OCI-LY3 (cell line): ENCODE data around the gene DRG2.

Experiments
- H2AFZ ChIP-seq: fragments of 200-600, 300-600 bp; shearing (Covaris generic); 2 replicates; pipeline ENCODE4 v1.6.0; 2014; ENCODE audit warnings: antibody characterized with exemption, low read depth, low read length
- H3K27ac ChIP-seq: fragments of 200-600, 300-600 bp; sonication (generic); 2 replicates; pipeline ENCODE4 v1.5.1; 2014; ENCODE audit warnings: mild to moderate bottlenecking, low read length, moderate library complexity, mixed read lengths
- H3K27me3 ChIP-seq: fragments of 200-600, 300-600 bp; sonication (generic); 2 replicates; pipeline ENCODE4 v1.6.1; 2014; ENCODE audit warnings: low read depth, low read length, mixed read lengths
- H3K36me3 ChIP-seq: fragments of 200-600, 300-600 bp; sonication (generic); replicated peaks from 2 replicates; pipeline ENCODE3; 2014; ENCODE audit warnings: low read depth, low read length, mixed read lengths
- H3K4me1 ChIP-seq: fragments of 300-600, 200-600 bp; sonication (generic); 2 replicates; pipeline ENCODE4 v1.6.1; 2014; ENCODE audit warnings: low read length, mixed read lengths
- H3K4me2 ChIP-seq: fragments of 200-600, 300-600 bp; sonication (generic); 2 replicates; pipeline ENCODE4 v1.6.1; 2014; ENCODE audit warnings: low read length, mixed read lengths
- H3K4me3 ChIP-seq: fragments of 300-600, 200-600 bp; sonication (generic); 2 replicates; pipeline ENCODE4 v1.5.1; 2014; ENCODE audit warnings: antibody characterized with exemption, mild to moderate bottlenecking, low read length, moderate library complexity
- H3K79me2 ChIP-seq: fragments of 300-600, 200-600 bp; shearing (Covaris generic); 2 replicates; pipeline ENCODE4 v1.6.1; 2014; ENCODE audit warnings: mild to moderate bottlenecking, low read length, mixed read lengths
- H3K9ac ChIP-seq: fragments of 300-600, 200-600 bp; shearing (Covaris generic); 2 replicates; pipeline ENCODE4 v1.6.0; 2014; ENCODE audit warnings: mild to moderate bottlenecking, low read length, moderate library complexity
- H3K9me3 ChIP-seq: fragments of 200-600, 300-600 bp; shearing (Covaris generic); 2 replicates; pipeline ENCODE4 v1.6.1; 2014; ENCODE audit warnings: low read length, mixed read lengths; ENCODE audit not compliant: insufficient read depth
- H4K20me1 ChIP-seq: fragments of 200-600, 300-600 bp; sonication (generic); 2 replicates; pipeline ENCODE4 v1.6.1; 2016; ENCODE audit warnings: low read length, mixed read lengths; ENCODE audit not compliant: insufficient read depth
- EZH2phosphoT487 ChIP-seq: fragments of 200-600 bp; shearing (Covaris generic); IDR thresholded peaks from 2 replicates; pipeline ENCODE4 v1.6.1; 2018; ENCODE audit warnings: antibody characterized with exemption, mixed run types, low read depth
- TF ChIP-seq, protein P1 (sequence below): fragments of 200-600, 300-600 bp; sonication (generic); IDR thresholded peaks from 2 replicates; pipeline ENCODE4 v1.5.1; 2014; ENCODE audit warnings: antibody characterized with exemption, low read length, low read depth

The DRG2 gene

DNA sequence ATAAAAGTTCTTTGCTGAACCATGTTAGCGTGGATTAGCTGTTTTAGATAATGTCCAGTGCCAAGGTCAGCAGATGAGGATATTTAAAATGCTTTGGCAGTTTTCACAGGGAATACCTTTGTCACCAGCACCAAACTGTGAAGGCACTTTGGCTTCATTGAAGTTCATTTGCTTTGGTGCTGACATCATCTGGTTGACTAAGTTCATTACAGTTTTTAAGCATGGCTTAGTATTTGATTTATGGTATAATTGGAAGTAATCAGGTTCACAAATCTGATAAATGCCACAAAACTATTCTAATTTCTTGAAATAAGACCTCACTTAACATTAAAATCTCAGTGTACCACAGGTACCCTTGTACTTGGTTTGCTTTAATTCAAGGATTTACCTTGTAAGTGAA, 44.3 kb upstream of the DRG2 start:
- Histone ChIP-seq H3K27ac (no peak overlapping the region), H3K79me2 (peaks cover 13% of the 10 kb centered on the region; the same call in 1 of the 2 replicates), H4K20me1 (no peaks in the 10 kb centered on the region), H3K36me3 (no peaks in the 10 kb centered on the region), H3K4me1 (peaks cover 2% of the 10 kb centered on the region; the same call in 1 of the 2 replicates), H3K4me2 (no peak overlapping the region), H3K27me3 (no peaks in the 10 kb centered on the region), H3K9me3 (no peaks in the 10 kb centered on the region), H2AFZ (no peak overlapping the region), H3K9ac (no peak overlapping the region), H3K4me3 (no peak overlapping the region)
- no peak for TF ChIP-seq EZH2phosphoT487
- TF ChIP-seq, protein P1, sequence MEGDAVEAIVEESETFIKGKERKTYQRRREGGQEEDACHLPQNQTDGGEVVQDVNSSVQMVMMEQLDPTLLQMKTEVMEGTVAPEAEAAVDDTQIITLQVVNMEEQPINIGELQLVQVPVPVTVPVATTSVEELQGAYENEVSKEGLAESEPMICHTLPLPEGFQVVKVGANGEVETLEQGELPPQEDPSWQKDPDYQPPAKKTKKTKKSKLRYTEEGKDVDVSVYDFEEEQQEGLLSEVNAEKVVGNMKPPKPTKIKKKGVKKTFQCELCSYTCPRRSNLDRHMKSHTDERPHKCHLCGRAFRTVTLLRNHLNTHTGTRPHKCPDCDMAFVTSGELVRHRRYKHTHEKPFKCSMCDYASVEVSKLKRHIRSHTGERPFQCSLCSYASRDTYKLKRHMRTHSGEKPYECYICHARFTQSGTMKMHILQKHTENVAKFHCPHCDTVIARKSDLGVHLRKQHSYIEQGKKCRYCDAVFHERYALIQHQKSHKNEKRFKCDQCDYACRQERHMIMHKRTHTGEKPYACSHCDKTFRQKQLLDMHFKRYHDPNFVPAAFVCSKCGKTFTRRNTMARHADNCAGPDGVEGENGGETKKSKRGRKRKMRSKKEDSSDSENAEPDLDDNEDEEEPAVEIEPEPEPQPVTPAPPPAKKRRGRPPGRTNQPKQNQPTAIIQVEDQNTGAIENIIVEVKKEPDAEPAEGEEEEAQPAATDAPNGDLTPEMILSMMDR = no peak

DNA sequence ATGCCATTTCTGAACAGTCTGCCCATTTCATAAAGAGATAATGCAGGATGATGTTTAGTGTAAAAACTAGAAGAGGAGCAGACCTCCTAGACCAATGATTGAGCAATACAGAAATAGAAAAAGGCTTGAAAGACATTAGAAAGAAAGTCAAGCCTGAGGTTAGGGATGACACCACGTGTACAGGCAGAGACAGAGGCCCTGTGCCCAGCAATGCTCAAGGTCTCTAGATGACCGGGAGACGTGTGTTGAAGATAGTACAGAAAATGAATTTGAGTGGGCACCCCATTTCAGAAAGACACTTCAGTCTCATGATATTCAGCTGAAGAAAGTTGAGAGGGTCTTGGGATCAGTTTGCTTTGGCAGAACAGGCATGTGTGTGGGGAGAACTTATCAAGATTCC, 43.1 kb upstream of the DRG2 start:
- peaks cover 2% of the 10 kb centered on the region; the same call in 1 of the 2 replicates for H3K4me1 ChIP-seq
- H3K27ac ChIP-seq = no peak overlapping the region
- no peak overlapping the region for H3K4me2 ChIP-seq
- TF ChIP-seq, protein P1 = no peak
- TF ChIP-seq EZH2phosphoT487 = no peak
- no peaks in the 10 kb centered on the region for H3K9me3 ChIP-seq
- H3K4me3 ChIP-seq = no peak overlapping the region
- H3K36me3 ChIP-seq = no peaks in the 10 kb centered on the region
- no peaks in the 10 kb centered on the region for H3K27me3 ChIP-seq
- H4K20me1 ChIP-seq = no peaks in the 10 kb centered on the region
- no peak overlapping the region for H3K9ac ChIP-seq
- H3K79me2 ChIP-seq = peaks cover 9% of the 10 kb centered on the region; the same call in 1 of the 2 replicates
- no peak overlapping the region for H2AFZ ChIP-seq

DNA sequence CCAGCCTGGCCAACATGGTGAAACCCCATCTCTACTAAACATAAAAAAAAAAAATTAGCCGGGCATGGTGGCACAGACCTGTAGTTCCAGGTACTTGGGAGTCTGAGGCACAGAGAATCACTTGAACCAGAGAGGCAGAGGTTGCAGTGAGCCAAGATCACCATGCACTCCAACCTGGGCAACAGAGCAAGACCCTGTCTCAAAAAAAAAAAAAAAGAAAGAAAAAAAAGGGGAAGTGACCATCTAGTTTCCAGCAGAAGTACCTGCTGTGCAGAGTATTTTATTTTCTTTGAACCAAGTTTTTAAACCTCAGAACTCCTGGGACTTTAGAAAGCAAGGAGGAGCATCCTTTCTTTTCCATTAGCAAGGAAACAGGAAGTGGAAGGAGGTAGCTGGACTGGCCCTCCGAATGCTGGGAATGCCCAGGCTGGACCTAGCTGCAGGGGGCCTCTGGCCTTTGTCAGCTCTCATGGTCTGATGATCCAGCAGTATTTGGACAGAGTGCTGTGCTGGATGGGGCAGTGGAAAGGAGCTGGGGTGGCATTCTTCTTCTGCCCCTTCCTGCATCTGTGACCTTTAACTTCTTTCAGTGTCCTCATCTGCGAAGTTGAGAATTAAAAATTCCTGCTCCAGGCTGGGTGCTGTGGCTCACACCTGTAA, 41.9 kb upstream of the DRG2 start:
- no peak overlapping the region for H3K27ac ChIP-seq

DNA sequence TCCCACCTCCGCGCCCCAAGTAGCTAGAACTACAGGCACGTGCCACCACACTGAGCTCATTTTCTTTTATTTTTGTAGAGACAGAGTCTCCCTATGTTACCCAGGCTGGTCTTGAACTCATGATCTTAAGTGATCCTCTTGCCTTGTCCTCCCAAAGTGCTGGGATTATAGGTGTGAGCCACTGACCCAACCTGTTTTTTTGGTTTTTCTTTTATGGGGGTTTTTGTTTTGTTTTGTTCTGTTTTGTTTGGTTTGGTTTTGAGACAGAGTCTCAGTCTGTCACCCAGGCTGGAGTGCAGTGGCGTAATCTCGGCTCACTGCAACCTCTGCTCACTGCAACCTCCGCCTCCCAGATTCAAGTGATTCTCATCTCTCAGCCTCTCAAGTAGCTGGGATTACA, 32.2 kb upstream of the DRG2 start:
- Histone ChIP-seq H4K20me1 (no peaks in the 10 kb centered on the region), H3K36me3 (no peaks in the 10 kb centered on the region), H3K27me3 (no peaks in the 10 kb centered on the region), H3K4me1 (no peaks in the 10 kb centered on the region), H2AFZ (no peak overlapping the region), H3K4me2 (no peak overlapping the region), H3K79me2 (no peaks in the 10 kb centered on the region), H3K9ac (no peak overlapping the region), H3K4me3 (no peak overlapping the region), H3K27ac (no peak overlapping the region), H3K9me3 (no peaks in the 10 kb centered on the region)
- TF ChIP-seq EZH2phosphoT487 = no peak
- TF ChIP-seq, protein P1 = no peak

More for the DNA sequence above, 41.9 kb upstream of the DRG2 start:
- Histone ChIP-seq H4K20me1 (no peaks in the 10 kb centered on the region), H3K9me3 (no peaks in the 10 kb centered on the region), H3K9ac (no peak overlapping the region), H3K4me2 (no peak overlapping the region), H2AFZ (no peak overlapping the region), H3K27me3 (no peaks in the 10 kb centered on the region), H3K4me1 (no peaks in the 10 kb centered on the region), H3K36me3 (no peaks in the 10 kb centered on the region), H3K4me3 (no peak overlapping the region), H3K79me2 (no peaks in the 10 kb centered on the region)
- no peak for TF ChIP-seq EZH2phosphoT487
- TF ChIP-seq, protein P1 = no peak
